ENCODE data around the gene CLDND1.

- TF ChIP-seq REST (IDR thresholded peaks at IDR 0.05): no peak
- no peak for TF ChIP-seq FOXA1 (IDR thresholded peaks at IDR 0.05)
- no peak for TF ChIP-seq CTCF (IDR thresholded peaks at IDR 0.05; ENCODE audit: low read depth, low read length, missing input control)
- no peak for TF ChIP-seq EGR1 (IDR thresholded peaks at IDR 0.05; ENCODE audit: low read depth in 2 of 2)
- TF ChIP-seq GABPA (IDR thresholded peaks at IDR 0.05 in 1 of 2, conservative IDR thresholded peaks at IDR 0.05 in 1 of 2): no peak
- TF ChIP-seq ATF3 (IDR thresholded peaks at IDR 0.05): no peak
- TF ChIP-seq ZBTB33 (IDR thresholded peaks at IDR 0.05): no peak
- TF ChIP-seq MAX (IDR thresholded peaks at IDR 0.05): no peak
- TF ChIP-seq RAD21 (IDR thresholded peaks at IDR 0.05): no peak
- no peak for TF ChIP-seq TAF1 (conservative IDR thresholded peaks at IDR 0.05)
- TF ChIP-seq RXRA (IDR thresholded peaks at IDR 0.05): no peak
- no peak for TF ChIP-seq YY1 (IDR thresholded peaks at IDR 0.05)
Measured at GRCh38 chr3:98525494-98525893, 2.8 kb upstream of the CLDND1 start.

Data from liver (tissue), 3 donors.